ENCODE measurements around the gene ENPP3.

ENPP3 gene

GRCh38 chr6:131766631-131767030 is 129.5 kb downstream of the ENPP3 start:
- TF ChIP-seq IKZF3 (tag by site-specific recombination; IDR thresholded peaks at IDR 0.05) (no peak), ZNF114 (tag by site-specific recombination; IDR thresholded peaks at IDR 0.05) (no peak), ZNF133 (tag by site-specific recombination; IDR thresholded peaks at IDR 0.05) (no peak)
- POLR2A ChIA-PET, result no interaction called here
- H3K4me3 ChIP-seq (ENCODE audit: low read depth, low read length), result no peak overlapping the region
- CTCF ChIA-PET, result interaction anchor here (0.6 to 1.7 kb wide), 4 partner anchors 29 to 776 kb away, joined by 3 to 6 read pairs (median 4); no protein-coding TSS in a partner anchor
- no peaks in the 10 kb centered on the region for H3K4me1 ChIP-seq (ENCODE audit: control insufficient read depth, insufficient read depth, low read length)
- H3K9me3 ChIP-seq (ENCODE audit: control insufficient read depth, insufficient read depth, low read depth, low read length), result no peaks in the 10 kb centered on the region
- no peak overlapping the region for H3K27ac ChIP-seq (ENCODE audit: extremely low read depth, low read depth, low read length)
- H3K36me3 ChIP-seq (ENCODE audit: control insufficient read depth in 2 of 2, insufficient read depth in 1 of 2, low read length in 2 of 2), result no peaks in the 10 kb centered on the region

DNA sequence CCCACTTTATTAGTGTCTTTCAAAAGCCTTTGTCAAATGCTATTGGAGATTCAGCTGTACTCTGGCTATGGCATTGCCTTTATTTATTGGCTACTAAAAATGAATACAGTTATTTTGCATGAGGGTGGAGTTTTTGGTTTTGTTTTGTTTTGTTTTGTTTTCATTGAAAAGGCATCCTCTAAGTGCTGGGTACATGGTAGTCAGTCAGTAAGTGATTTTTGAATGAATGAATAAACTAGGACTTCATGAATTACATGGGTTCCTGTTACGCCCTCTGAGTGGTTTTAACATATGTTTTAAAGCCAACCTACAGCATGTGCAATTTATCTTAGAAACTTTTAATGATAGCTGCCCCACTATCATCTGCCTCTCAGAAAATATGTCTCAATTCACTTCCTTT is 131.9 kb downstream of the ENPP3 start:
- ChIA-PET CTCF (interaction anchor here (0.6 kb wide), 1 partner anchor 25 kb away, joined by 3 read pairs; no protein-coding TSS in a partner anchor), POLR2A (no interaction called here)
- H3K27ac ChIP-seq (ENCODE audit: extremely low read depth, low read depth, low read length), result no peak overlapping the region
- H3K4me3 ChIP-seq (ENCODE audit: low read depth, low read length), result no peak overlapping the region
- H3K4me1 ChIP-seq (ENCODE audit: control insufficient read depth, insufficient read depth, low read length), result no peaks in the 10 kb centered on the region
- H3K9me3 ChIP-seq (ENCODE audit: control insufficient read depth, insufficient read depth, low read depth, low read length), result no peaks in the 10 kb centered on the region
- TF ChIP-seq ZNF585B (tag by site-specific recombination; IDR thresholded peaks at IDR 0.05), result no peak
- H3K36me3 ChIP-seq (ENCODE audit: control insufficient read depth in 2 of 2, insufficient read depth in 1 of 2, low read length in 2 of 2), result no peaks in the 10 kb centered on the region

DNA sequence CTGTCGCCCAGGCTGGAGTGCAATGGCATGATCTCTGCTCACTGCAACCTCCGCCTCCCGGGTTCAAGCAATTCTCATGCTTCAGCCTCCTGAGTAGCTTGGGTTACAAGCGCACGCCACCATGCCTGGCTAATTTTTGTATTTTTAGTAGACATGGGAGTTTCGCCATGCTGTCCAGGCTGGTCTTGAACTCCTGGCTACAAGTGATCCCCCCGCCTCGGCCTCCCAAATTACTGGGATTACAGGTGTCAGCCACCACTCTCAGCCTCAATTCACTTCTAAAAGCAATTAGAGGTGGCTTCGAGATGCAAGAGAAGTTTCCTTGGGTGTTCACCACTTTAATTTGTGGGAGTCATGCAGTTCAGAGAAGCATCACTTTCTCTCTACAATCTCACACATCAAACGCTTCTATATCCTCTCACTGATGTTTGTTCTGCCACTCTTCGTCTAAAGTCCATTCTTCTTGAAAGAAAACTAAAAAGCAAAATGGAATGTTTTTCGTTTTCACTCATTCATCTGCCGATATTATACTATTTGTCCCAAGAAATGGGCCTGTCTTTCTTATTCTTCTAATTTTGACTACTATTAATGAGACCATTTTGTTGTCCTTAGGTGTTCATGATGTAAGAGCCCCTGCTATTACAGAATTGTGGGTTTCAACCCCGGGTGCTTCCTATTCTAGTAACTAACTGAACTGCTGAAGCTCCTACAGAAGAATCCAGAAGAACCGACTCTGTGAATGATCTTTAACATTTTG is 132.5 kb downstream of the ENPP3 start:
- no peak overlapping the region for H3K4me3 ChIP-seq (ENCODE audit: low read depth, low read length)
- no peak overlapping the region for H3K27ac ChIP-seq (ENCODE audit: extremely low read depth, low read depth, low read length)
- TF ChIP-seq, protein P1, sequence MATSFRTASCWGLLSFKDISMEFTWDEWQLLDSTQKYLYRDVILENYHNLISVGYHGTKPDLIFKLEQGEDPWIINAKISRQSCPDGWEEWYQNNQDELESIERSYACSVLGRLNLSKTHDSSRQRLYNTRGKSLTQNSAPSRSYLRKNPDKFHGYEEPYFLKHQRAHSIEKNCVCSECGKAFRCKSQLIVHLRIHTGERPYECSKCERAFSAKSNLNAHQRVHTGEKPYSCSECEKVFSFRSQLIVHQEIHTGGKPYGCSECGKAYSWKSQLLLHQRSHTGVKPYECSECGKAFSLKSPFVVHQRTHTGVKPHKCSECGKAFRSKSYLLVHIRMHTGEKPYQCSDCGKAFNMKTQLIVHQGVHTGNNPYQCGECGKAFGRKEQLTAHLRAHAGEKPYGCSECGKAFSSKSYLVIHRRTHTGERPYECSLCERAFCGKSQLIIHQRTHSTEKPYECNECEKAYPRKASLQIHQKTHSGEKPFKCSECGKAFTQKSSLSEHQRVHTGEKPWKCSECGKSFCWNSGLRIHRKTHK (tag by site-specific recombination; IDR thresholded peaks at IDR 0.05), result no peak
- TF ChIP-seq ZNF248 (tag by site-specific recombination; IDR thresholded peaks at IDR 0.05) (no peak), ZNF302 (tag by site-specific recombination; IDR thresholded peaks at IDR 0.05; ENCODE audit: low read depth) (no peak), ZNF423 (tag by site-specific recombination; IDR thresholded peaks at IDR 0.05) (no peak), CTCF (tag by site-specific recombination; IDR thresholded peaks at IDR 0.05) (no peak), ZNF843 (tag by site-specific recombination; IDR thresholded peaks at IDR 0.05) (no peak), ZSCAN16 (tag by site-specific recombination; IDR thresholded peaks at IDR 0.05) (no peak)
- TF ChIP-seq, protein P2, sequence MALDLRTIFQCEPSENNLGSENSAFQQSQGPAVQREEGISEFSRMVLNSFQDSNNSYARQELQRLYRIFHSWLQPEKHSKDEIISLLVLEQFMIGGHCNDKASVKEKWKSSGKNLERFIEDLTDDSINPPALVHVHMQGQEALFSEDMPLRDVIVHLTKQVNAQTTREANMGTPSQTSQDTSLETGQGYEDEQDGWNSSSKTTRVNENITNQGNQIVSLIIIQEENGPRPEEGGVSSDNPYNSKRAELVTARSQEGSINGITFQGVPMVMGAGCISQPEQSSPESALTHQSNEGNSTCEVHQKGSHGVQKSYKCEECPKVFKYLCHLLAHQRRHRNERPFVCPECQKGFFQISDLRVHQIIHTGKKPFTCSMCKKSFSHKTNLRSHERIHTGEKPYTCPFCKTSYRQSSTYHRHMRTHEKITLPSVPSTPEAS (tag by site-specific recombination; IDR thresholded peaks at IDR 0.05), result no peak
- ChIA-PET CTCF (interaction anchor here (0.6 kb wide), 1 partner anchor 24 kb away, joined by 3 read pairs; no protein-coding TSS in a partner anchor), POLR2A (no interaction called here)
- no peaks in the 10 kb centered on the region for H3K36me3 ChIP-seq (ENCODE audit: control insufficient read depth in 2 of 2, insufficient read depth in 1 of 2, low read length in 2 of 2)
- no peaks in the 10 kb centered on the region for H3K4me1 ChIP-seq (ENCODE audit: control insufficient read depth, insufficient read depth, low read length)
- no peaks in the 10 kb centered on the region for H3K9me3 ChIP-seq (ENCODE audit: control insufficient read depth, insufficient read depth, low read depth, low read length)

GRCh38 chr6:131770776-131771175 is 133.7 kb downstream of the ENPP3 start:
- H3K27ac ChIP-seq (ENCODE audit: extremely low read depth, low read depth, low read length), result no peak overlapping the region
- ChIA-PET CTCF (interaction anchor here (0.7 kb wide), 1 partner anchor 75 kb away, joined by 4 read pairs; no protein-coding TSS in a partner anchor), POLR2A (no interaction called here)
- no peaks in the 10 kb centered on the region for H3K36me3 ChIP-seq (ENCODE audit: control insufficient read depth in 2 of 2, insufficient read depth in 1 of 2, low read length in 2 of 2)
- no peaks in the 10 kb centered on the region for H3K9me3 ChIP-seq (ENCODE audit: control insufficient read depth, insufficient read depth, low read depth, low read length)
- no peak overlapping the region for H3K4me3 ChIP-seq (ENCODE audit: low read depth, low read length)
- no peak for TF ChIP-seq ZNF280C (tag by site-specific recombination; IDR thresholded peaks at IDR 0.05)
- H3K4me1 ChIP-seq (ENCODE audit: control insufficient read depth, insufficient read depth, low read length), result no peaks in the 10 kb centered on the region
